Lung (tissue), 12 donors: Measurements from ENCODE around the gene TMEM221. TPM values are rescaled to one million over a fixed set of nuclear protein-coding genes. Genes with fewer than 3 reads are reported as not detected.
A peak's percentile ranks its signal among the peaks of the same experiment; 100 is the strongest.

Experiments
- ATAC-seq: fragments of 200-7000 bp; cut with Tn5 transposase; one replicate; pipeline ENCODE4 v1.9.1; 2020; ENCODE audit warnings: moderate number of reproducible peaks; ENCODE audit not compliant: insufficient read depth, low FRiP score
- DNase-seq, 3 donors: peaks; one replicate each; pipeline ENCODE4 v3.0.0-alpha.2; 2013 to 2017
- H3K27ac ChIP-seq, 2 donors: one replicate each; pipeline ENCODE4 v1.5.1; 2013; ENCODE audit warnings: mild to moderate bottlenecking in 2 of 2, moderate library complexity in 2 of 2, control low read depth in 1 of 2, inconsistent platforms in 1 of 2, low read depth in 1 of 2, low read length in 1 of 2
- H3K27me3 ChIP-seq, 3 donors: one replicate each; pipeline ENCODE4 v1.5.1; 2013; ENCODE audit warnings: low read length in 2 of 3; ENCODE audit not compliant: control insufficient read depth in 3 of 3, insufficient read depth in 3 of 3
- H3K36me3 ChIP-seq, 4 donors: one replicate each; pipeline ENCODE4 v1.5.1; 2013; ENCODE audit warnings: low read length in 4 of 4, mild to moderate bottlenecking in 1 of 4, moderate library complexity in 1 of 4; ENCODE audit not compliant: control insufficient read depth in 4 of 4, insufficient read depth in 4 of 4
- H3K4me1 ChIP-seq, 5 donors: one replicate each; pipeline ENCODE4 v1.5.1; 2013; ENCODE audit warnings: low read length in 5 of 5, mild to moderate bottlenecking in 2 of 5, moderate library complexity in 1 of 5; ENCODE audit not compliant: control insufficient read depth in 5 of 5, insufficient read depth in 5 of 5
- H3K4me3 ChIP-seq: one replicate; pipeline ENCODE4 v1.5.1; 2013; ENCODE audit warnings: mild to moderate bottlenecking, control low read depth, moderate library complexity
- H3K9ac ChIP-seq, 2 donors: one replicate each; pipeline ENCODE4 v1.5.1; 2013; ENCODE audit warnings: low read length in 2 of 2, control low read depth in 1 of 2; ENCODE audit not compliant: insufficient read depth in 1 of 2
- H3K9me3 ChIP-seq, 4 donors: one replicate each; pipeline ENCODE4 v1.5.1; 2013; ENCODE audit warnings: low read length in 3 of 4, mild to moderate bottlenecking in 1 of 4, moderate library complexity in 1 of 4; ENCODE audit not compliant: control insufficient read depth in 4 of 4, insufficient read depth in 3 of 4
- WGBS, 2 donors: extraction: QIAGEN DNeasy Blood & Tissue Kit; methylation state at CpG; one replicate each; pipeline ENCODE4 v1.1.7; 2013; 5-methylcytosine and 5-hydroxymethylcytosine counted together
- polyA plus RNA-seq, 2 donors: library from polyadenylated mRNA; stranded (reverse); fragments of 200-250 nt; gene quantifications; one replicate each; pipeline ENCODE4 v1.2.1, GENCODE V29; 2013
- total RNA-seq, 2 donors: library from RNA; depleted of rRNA in 1 of 2; stranded (reverse); fragments of >200 nt in 1 of 2; gene quantifications; one replicate each; pipeline ENCODE4 v1.2.1, GENCODE V29; 2014 to 2021
- TF ChIP-seq, protein P1 (sequence below): IDR thresholded peaks from 2 replicates; pipeline ENCODE4 v1.5.1; 2012; ENCODE audit warnings: mild to moderate bottlenecking; ENCODE audit errors: control extremely low read depth, extremely low read depth
- donor health status: control.
- donor health status: control.
- donor health status: Bipolar disorder and iron deficiency.
- donor health status: healthy.
- donor health status: DM: yes; HTN: yes; CAD: no.

The TMEM221 gene
- total and polyA plus RNA-seq, 4 donors: 0.06 to 0.57 (median 0.10) TPM

DNA sequence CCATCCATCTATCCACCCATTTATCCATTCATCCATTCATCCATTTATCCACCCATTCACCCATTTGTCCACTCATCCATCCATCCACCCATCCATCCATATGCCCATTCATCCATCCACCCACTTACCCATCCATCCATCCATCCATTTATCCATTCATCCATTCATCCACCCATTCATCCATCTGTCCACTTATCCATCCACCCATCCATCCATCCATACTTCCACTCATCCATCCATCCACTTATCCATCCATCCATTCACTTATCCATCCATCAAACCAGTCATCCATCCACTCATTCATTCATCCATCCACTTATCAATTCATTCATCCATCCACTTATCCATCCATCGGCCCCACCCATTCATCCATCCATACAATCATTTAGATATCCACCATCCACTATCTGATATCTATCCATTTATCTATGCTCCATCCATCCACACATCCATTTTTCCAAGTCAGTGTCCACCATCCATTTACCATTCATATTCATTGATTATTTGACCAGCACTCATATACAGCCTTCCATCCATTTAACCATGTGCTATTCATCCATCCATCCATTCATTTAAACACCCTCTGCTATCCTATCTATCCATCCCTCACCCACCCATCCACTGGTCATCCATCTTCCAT, 2.8 kb downstream of the TMEM221 start:
- TF ChIP-seq, protein P1, sequence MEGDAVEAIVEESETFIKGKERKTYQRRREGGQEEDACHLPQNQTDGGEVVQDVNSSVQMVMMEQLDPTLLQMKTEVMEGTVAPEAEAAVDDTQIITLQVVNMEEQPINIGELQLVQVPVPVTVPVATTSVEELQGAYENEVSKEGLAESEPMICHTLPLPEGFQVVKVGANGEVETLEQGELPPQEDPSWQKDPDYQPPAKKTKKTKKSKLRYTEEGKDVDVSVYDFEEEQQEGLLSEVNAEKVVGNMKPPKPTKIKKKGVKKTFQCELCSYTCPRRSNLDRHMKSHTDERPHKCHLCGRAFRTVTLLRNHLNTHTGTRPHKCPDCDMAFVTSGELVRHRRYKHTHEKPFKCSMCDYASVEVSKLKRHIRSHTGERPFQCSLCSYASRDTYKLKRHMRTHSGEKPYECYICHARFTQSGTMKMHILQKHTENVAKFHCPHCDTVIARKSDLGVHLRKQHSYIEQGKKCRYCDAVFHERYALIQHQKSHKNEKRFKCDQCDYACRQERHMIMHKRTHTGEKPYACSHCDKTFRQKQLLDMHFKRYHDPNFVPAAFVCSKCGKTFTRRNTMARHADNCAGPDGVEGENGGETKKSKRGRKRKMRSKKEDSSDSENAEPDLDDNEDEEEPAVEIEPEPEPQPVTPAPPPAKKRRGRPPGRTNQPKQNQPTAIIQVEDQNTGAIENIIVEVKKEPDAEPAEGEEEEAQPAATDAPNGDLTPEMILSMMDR: no peak
- Histone ChIP-seq H3K9ac (no peak overlapping the region), H3K9me3 (peaks cover 0 to 4% (median 0%) of the 10 kb centered on the region in 4 donors), H3K36me3 (no peaks in the 10 kb centered on the region), H3K4me3 (no peak overlapping the region), H3K27me3 (peaks cover 0 to 8% (median 3%) of the 10 kb centered on the region in 3 donors), H3K27ac (no peak overlapping the region), H3K4me1 (peaks cover 0 to 5% (median 0%) of the 10 kb centered on the region in 5 donors)
- DNase-seq (no peak), ATAC-seq (no peak)
- WGBS, 2 donors: 94 to 96% methylated on average over 1 of the region's 1 CpG

DNA sequence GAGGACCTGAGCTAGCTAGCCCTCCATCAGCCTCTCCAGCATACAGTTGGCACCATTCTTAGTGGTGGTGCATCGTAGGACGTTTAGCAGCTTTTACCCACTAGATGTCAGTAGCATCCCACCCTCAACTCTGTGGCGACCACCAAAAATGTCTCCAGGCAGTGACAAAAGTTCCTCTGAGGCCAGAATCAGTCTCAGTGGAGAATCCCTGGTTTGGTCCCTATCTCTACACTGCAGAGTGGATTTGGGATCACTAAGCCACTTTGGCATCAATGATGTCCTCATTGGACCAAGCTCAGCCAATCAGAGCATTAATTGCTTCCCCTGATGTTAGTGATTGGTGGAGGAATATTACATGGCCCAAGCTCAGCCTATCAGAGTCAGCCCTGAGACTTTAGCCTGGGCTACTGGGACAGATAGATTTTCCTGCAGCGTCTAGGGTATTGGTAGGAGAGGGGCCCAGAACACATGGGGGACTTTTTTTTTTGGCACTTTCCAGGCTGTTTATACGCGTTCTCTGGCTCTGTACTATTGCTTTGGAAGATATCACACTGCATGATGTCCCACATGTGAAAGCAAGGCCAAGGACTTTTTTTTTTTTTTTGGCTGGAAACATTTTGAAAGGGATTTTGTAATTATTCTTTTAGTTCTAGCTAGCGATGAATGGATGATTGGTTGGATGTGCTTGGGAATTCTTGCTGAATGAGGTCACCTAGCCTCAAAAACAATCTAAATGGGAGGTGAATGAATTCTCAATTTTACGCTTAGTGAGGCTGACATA, 7.0 kb downstream of the TMEM221 start:
- TF ChIP-seq, protein P1: no peak
- Histone ChIP-seq H3K9me3 (peaks cover 0 to 4% (median 0%) of the 10 kb centered on the region in 4 donors), H3K27me3 (no peaks in the 10 kb centered on the region), H3K36me3 (peaks cover 0 to under 1% (median 0%) of the 10 kb centered on the region in 4 donors), H3K27ac (no peak overlapping the region), H3K4me3 (no peak overlapping the region), H3K4me1 (no peaks in the 10 kb centered on the region), H3K9ac (no peak overlapping the region)
- ATAC-seq (no peak), DNase-seq (peak; percentile 30 to 52 (median 31))
- 65 to 69% methylated on average over 8 of the region's 8 CpGs for WGBS, 2 donors

GRCh38 chr19:17436874-17437267, 11.6 kb downstream of the TMEM221 start:
- DNase-seq (no peak), ATAC-seq (no peak)
- Histone ChIP-seq H3K36me3 (peaks cover 0 to 9% (median 0%) of the 10 kb centered on the region in 4 donors), H3K4me1 (no peaks in the 10 kb centered on the region), H3K27me3 (no peaks in the 10 kb centered on the region), H3K9me3 (peaks cover 0 to 4% (median under 1%) of the 10 kb centered on the region in 4 donors), H3K27ac (no peak overlapping the region), H3K9ac (no peak overlapping the region), H3K4me3 (no peak overlapping the region)
- TF ChIP-seq, protein P1: no peak
- 87 to 91% methylated on average over 7 of the region's 7 CpGs for WGBS, 2 donors
